T-helper 2 cell (primary cell): Measurements from ENCODE around the gene SNX18.
"Not testable (repeated sequence)": the region's sequence is repeated elsewhere in the genome, so short reads cannot be mapped to it uniquely, and the experiment has no call there.

ENCODE experiments used
- DNase-seq, 5 experiments: peaks; one replicate each; pipeline versions ENCODE4 v3.0.0 to v3.0.0-alpha.2; 2012 to 2022

The SNX18 gene

GRCh38 chr5:54520438-54520846, 2.9 kb downstream of the SNX18 start:
- DNase-seq, result no peak

- no peak for DNase-seq
Measured at GRCh38 chr5:54520940-54521339, 3.4 kb downstream of the SNX18 start.

GRCh38 chr5:54521856-54522479, 4.4 kb downstream of the SNX18 start:
- peak in 1 of 5 experiments; percentile 21 for DNase-seq

GRCh38 chr5:54523534-54523933, 6.0 kb downstream of the SNX18 start:
- DNase-seq, result no peak

GRCh38 chr5:54524082-54524481, 6.5 kb downstream of the SNX18 start:
- no peak for DNase-seq

- DNase-seq, result no peak
Measured at GRCh38 chr5:54524704-54525103, 7.1 kb downstream of the SNX18 start.

- no peak for DNase-seq
Measured at GRCh38 chr5:54525261-54525660, 7.7 kb downstream of the SNX18 start.

- DNase-seq, result no peak
Measured at GRCh38 chr5:54525692-54526091, 8.1 kb downstream of the SNX18 start.

- no peak for DNase-seq
Measured at GRCh38 chr5:54526604-54527288, 9.2 kb downstream of the SNX18 start.

GRCh38 chr5:54528633-54529209, 11.2 kb downstream of the SNX18 start:
- no peak for DNase-seq

GRCh38 chr5:54529565-54529964, 12.0 kb downstream of the SNX18 start:
- DNase-seq, result no peak

- DNase-seq, result no peak
Measured at GRCh38 chr5:54531546-54531945, 14.0 kb downstream of the SNX18 start.

- DNase-seq, result no peak
Measured at GRCh38 chr5:54533541-54534190, 16.1 kb downstream of the SNX18 start.

- no peak for DNase-seq
Measured at GRCh38 chr5:54534191-54535004, 16.8 kb downstream of the SNX18 start.

GRCh38 chr5:54535149-54535844, 17.7 kb downstream of the SNX18 start:
- DNase-seq, result no peak

- not testable (repeated sequence) for DNase-seq
Measured at GRCh38 chr5:54536375-54536774, 18.8 kb downstream of the SNX18 start.

GRCh38 chr5:54536861-54537260, 19.3 kb downstream of the SNX18 start:
- DNase-seq, result not testable (repeated sequence)

- DNase-seq, result no peak
Measured at GRCh38 chr5:54537725-54538124, 20.2 kb downstream of the SNX18 start.

- no peak for DNase-seq
Measured at GRCh38 chr5:54538156-54538555, 20.6 kb downstream of the SNX18 start.

GRCh38 chr5:54539001-54539400, 21.4 kb downstream of the SNX18 start:
- DNase-seq, result no peak

- no peak for DNase-seq
Measured at GRCh38 chr5:54540286-54540685, 22.7 kb downstream of the SNX18 start.
